Stimulated activated CD4-positive, alpha-beta T cell treated with anti-CD3 and anti-CD28 coated beads, Interleukin-12 subunit alpha, Interleukin-12 subunit beta, amount 100 ng/mL, for 24 hours (primary cell): ENCODE results near the gene ZNF487.

Source experiments
- DNase-seq, 2 experiments: peaks; one replicate each; pipeline ENCODE4 v3.0.0-alpha.2; 2020; ENCODE audit warnings: low read depth in 2 of 2

The ZNF487 gene

DNA sequence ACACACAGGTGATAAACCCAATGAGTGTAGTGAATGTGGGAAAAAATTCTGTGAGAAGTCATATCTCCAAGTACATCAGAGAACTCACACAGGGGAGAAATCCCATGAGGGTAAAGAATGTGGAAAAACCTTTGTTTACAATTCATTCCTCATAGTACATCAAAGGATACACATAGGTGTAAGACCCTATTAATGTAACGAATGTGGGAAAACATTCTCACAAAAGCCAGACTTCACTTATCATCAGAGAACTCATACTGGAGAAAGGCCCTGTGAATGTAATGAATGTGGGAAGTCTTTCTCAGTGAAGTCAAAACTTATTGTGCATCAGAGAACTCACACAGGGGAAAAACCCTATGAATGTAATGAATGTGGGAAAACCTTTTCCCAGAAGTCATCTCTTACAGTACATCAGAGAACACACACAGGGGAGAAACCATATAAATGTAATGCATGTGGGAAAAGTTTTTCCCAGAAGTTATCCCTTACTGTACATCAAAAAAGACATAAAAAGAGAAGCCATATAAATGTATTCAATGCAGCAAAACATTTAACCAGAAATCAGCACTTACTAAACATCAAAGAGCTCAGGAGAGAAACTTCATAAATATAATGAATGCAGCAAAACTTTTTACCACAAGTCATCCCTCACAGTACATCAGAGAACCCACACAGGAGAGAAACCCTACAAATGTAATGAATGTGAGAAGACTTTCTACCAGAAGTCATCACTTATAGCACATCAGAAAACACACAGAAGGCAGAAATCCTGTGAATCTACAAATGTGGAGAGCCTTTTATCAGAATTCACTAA is 87.7 kb downstream of the ZNF487 start:
- no peak for DNase-seq
